Prostate gland (tissue), 2 donors: ENCODE measurements around the gene FER.

Source experiments
- CTCF ChIP-seq, 4 experiments: fragments of 200-600 bp in 2 of 4; fragments of 450-650 bp in 2 of 4; sonication (generic) in 2 of 4; IDR thresholded peaks; 1 replicate in 3 of 4; 2 replicates in 1 of 4; pipeline ENCODE4 v1.5.1; 2016 to 2019; ENCODE audit warnings: antibody characterized with exemption in 4 of 4, mild to moderate bottlenecking in 2 of 4, moderate library complexity in 2 of 4
- POLR2A ChIP-seq: fragments of 450-650 bp; IDR thresholded peaks from one replicate; pipeline ENCODE4 v1.6.1; 2016; ENCODE audit warnings: antibody characterized with exemption, mild to moderate bottlenecking
- POLR2AphosphoS5 ChIP-seq: sonication (generic); formaldehyde crosslinking; IDR thresholded peaks from one replicate; pipeline ENCODE4 v1.6.1; 2017; ENCODE audit warnings: antibody characterized with exemption

- TF ChIP-seq POLR2A (no peak), CTCF (IDR thresholded peaks at IDR 0.05) (no peak), POLR2AphosphoS5 (no peak)
These were observed 6.2 kb downstream of the FER start for GRCh38 chr5:108753877-108754276.
